Gastroesophageal sphincter (tissue), 3 donors: Measurements from ENCODE around the gene IL36G.

Experiments
- CTCF ChIP-seq, 4 experiments: fragments of 200-600 bp in 2 of 4; fragments of 450-650 bp in 2 of 4; sonication (generic) in 1 of 4; IDR thresholded peaks; one replicate each; pipeline ENCODE4 v1.5.1; 2017 to 2019; ENCODE audit warnings: antibody characterized with exemption in 4 of 4, mild to moderate bottlenecking in 2 of 4, moderate library complexity in 2 of 4
- EP300 ChIP-seq: sonication (generic); formaldehyde crosslinking; IDR thresholded peaks from one replicate; pipeline ENCODE4 v1.6.1; 2017; ENCODE audit warnings: antibody characterized with exemption, mild to moderate bottlenecking
- POLR2A ChIP-seq, 2 donors: fragments of 450-650 bp; IDR thresholded peaks; one replicate each; pipeline ENCODE4 v1.6.1; 2017; ENCODE audit warnings: antibody characterized with exemption in 2 of 2, mild to moderate bottlenecking in 2 of 2, moderate library complexity in 1 of 2
- POLR2AphosphoS5 ChIP-seq: sonication (generic); formaldehyde crosslinking; IDR thresholded peaks from one replicate; pipeline ENCODE4 v1.6.1; 2017; ENCODE audit warnings: antibody characterized with exemption

- TF ChIP-seq POLR2A (IDR thresholded peaks at IDR 0.05), result no peak
- no peak for TF ChIP-seq POLR2AphosphoS5
- TF ChIP-seq CTCF (IDR thresholded peaks at IDR 0.05), result no peak
- no peak for TF ChIP-seq EP300
Observed at GRCh38 chr2:113009622-113010021, 31.8 kb downstream of the IL36G start.
